HepG2 (cell line): ENCODE data around the gene CLNS1A. TPM values are rescaled to one million over a fixed set of nuclear protein-coding genes. Genes with fewer than 3 reads are reported as not detected.

Source experiments
- ATAC-seq: fragments of 200-7000 bp; cut with Tn5 transposase; 3 replicates; pipeline ENCODE4 v1.9.1; 2020; ENCODE audit warnings: mild to moderate bottlenecking, moderate library complexity
- BruUV-seq: library from RNA; stranded (reverse); fragments of 400-500 nt; replicated peaks from 2 replicates; lab custom pipeline; 2021; lab: Mats Ljungman, UMichigan
- CTCF ChIA-PET: fragments of 300-600 bp; formaldehyde crosslinking; extraction: SDS; loops from one replicate; lab custom pipeline; 2021; ENCODE audit warnings: low total read pairs, inconsistent platforms, low intra/inter-chr PET ratio; lab: Yijun Ruan, JAX
- POLR2A ChIA-PET: fragments of 350-600 bp; sonication (Branson Sonifier 250); formaldehyde crosslinking; loops from one replicate; lab custom pipeline; 2020; ENCODE audit warnings: antibody characterized with exemption, inconsistent platforms; lab: Yijun Ruan, JAX
- DNase-seq: peaks from one replicate; pipeline ENCODE4 v3.0.0-alpha.2; 2015; ENCODE audit warnings: low spot score
- FAIRE-seq: peaks from 3 replicates; lab custom pipeline; 2011; peaks lifted over from hg19 to GRCh38; lab: Jason Lieb, UNC
- H2AFZ ChIP-seq: one replicate; pipeline ENCODE4 v1.6.1; 2011; ENCODE audit warnings: low read length, inconsistent platforms
- H3K27ac ChIP-seq: fragments of 300-600 bp; 3 replicates; pipeline ENCODE4 v1.8.0; 2011; ENCODE audit warnings: mixed run types, mild to moderate bottlenecking, mixed read lengths, low read length, inconsistent platforms; ENCODE audit not compliant: insufficient read depth; ENCODE audit errors: extremely low read length
- H3K27me3 ChIP-seq, 2 experiments: fragments of 200-600 bp in 1 of 2; 2 replicates in 1 of 2; 3 replicates in 1 of 2; pipeline versions ENCODE4 v1.6.0 to v1.8.0; 2011; ENCODE audit warnings: low read length in 2 of 2, mild to moderate bottlenecking in 2 of 2, moderate library complexity in 2 of 2, inconsistent platforms in 1 of 2; ENCODE audit not compliant: insufficient read depth in 2 of 2, control insufficient read depth in 1 of 2
- H3K36me3 ChIP-seq, 2 experiments: fragments of 200-600 bp in 1 of 2; replicated peaks in 1 of 2; 2 replicates in 1 of 2; 3 replicates in 1 of 2; pipeline versions ENCODE4 v1.5.1 to v1.8.0; 2011; ENCODE audit warnings: low read length in 2 of 2, inconsistent platforms in 1 of 2; ENCODE audit not compliant: insufficient read depth in 2 of 2, control insufficient read depth in 1 of 2
- H3K4me1 ChIP-seq: 2 replicates; pipeline ENCODE4 v1.5.1; 2012; ENCODE audit warnings: low read length, inconsistent platforms; ENCODE audit not compliant: insufficient read depth
- H3K4me2 ChIP-seq: 2 replicates; pipeline ENCODE4 v1.6.0; 2011; ENCODE audit warnings: low read depth, low read length, inconsistent platforms
- H3K4me3 ChIP-seq, 3 experiments: fragments of 200-600 bp in 1 of 3; sonication (generic), shearing (Covaris generic) in 1 of 3; replicated peaks in 1 of 3; 2 replicates each; pipeline ENCODE4 v1.5.1; 2011 to 2016; ENCODE audit warnings: low read length in 3 of 3, inconsistent platforms in 2 of 3, low read depth in 2 of 3, mild to moderate bottlenecking in 2 of 3, control low read depth in 1 of 3, mixed read lengths in 1 of 3; ENCODE audit not compliant: insufficient read depth in 1 of 3
- H3K79me2 ChIP-seq: one replicate; pipeline ENCODE4 v1.6.1; 2011; ENCODE audit warnings: low read length, inconsistent platforms; ENCODE audit not compliant: insufficient read depth
- H3K9ac ChIP-seq: 2 replicates; pipeline ENCODE4 v1.6.0; 2011; ENCODE audit warnings: mild to moderate bottlenecking, low read depth, low read length, inconsistent platforms; ENCODE audit not compliant: insufficient read depth
- H3K9me3 ChIP-seq: 2 replicates; pipeline ENCODE4 v1.5.1; 2012; ENCODE audit warnings: mild to moderate bottlenecking, low read length
- H4K20me1 ChIP-seq: 2 replicates; pipeline ENCODE4 v1.6.0; 2011; ENCODE audit warnings: inconsistent platforms, mild to moderate bottlenecking, low read length, moderate library complexity; ENCODE audit not compliant: insufficient read depth
- ARID3A ChIP-seq: IDR thresholded peaks from 2 replicates; pipeline ENCODE4 v1.6.1; 2012; ENCODE audit warnings: low read depth, low read length, improper control_type of control experiment
- DR1 ChIP-seq: sonication (generic); formaldehyde crosslinking; IDR thresholded peaks from 2 replicates; pipeline ENCODE4 v1.8.0; 2021; ENCODE audit warnings: mild to moderate bottlenecking, missing genetic modification reagents, inconsistent platforms
- EP300 ChIP-seq, 3 experiments: sonication (generic) in 1 of 3; formaldehyde crosslinking in 1 of 3; IDR thresholded peaks; 2 replicates each; pipeline versions ENCODE4 v1.5.1 to v1.6.1; 2011 to 2020; ENCODE audit warnings: low read depth in 2 of 3, low read length in 2 of 3, borderline replicate concordance in 1 of 3, improper control_type of control experiment in 1 of 3, mild to moderate bottlenecking in 1 of 3, missing genetic modification reagents in 1 of 3, moderate library complexity in 1 of 3
- FOSL2 ChIP-seq: sonication (generic); formaldehyde crosslinking; IDR thresholded peaks from 2 replicates; pipeline ENCODE4 v1.4.0; 2020; ENCODE audit warnings: missing genetic modification reagents
- FOXA1 ChIP-seq, 2 experiments: fragments of 450-650 bp in 1 of 2; sonication (generic) in 1 of 2; formaldehyde crosslinking in 1 of 2; IDR thresholded peaks; 2 replicates each; pipeline versions ENCODE4 v1.4.0 to v1.6.1; 2016 to 2020; ENCODE audit warnings: missing genetic modification reagents in 1 of 2
- FOXA3 ChIP-seq: IDR thresholded peaks from 2 replicates; pipeline ENCODE4 v1.6.1; 2016; ENCODE audit warnings: missing genetic modification reagents, missing compliant biosample characterization
- FOXO1 ChIP-seq: sonication (generic); formaldehyde crosslinking; IDR thresholded peaks from 2 replicates; pipeline ENCODE4 v1.4.0; 2020; ENCODE audit warnings: missing genetic modification reagents
- FOXP1 ChIP-seq, 2 experiments: fragments of 450-650 bp in 1 of 2; IDR thresholded peaks; 2 replicates each; pipeline ENCODE4 v1.6.1; 2017 to 2018; ENCODE audit warnings: antibody characterized with exemption in 1 of 2
- KLF11 ChIP-seq: IDR thresholded peaks from 2 replicates; pipeline ENCODE4 v1.6.1; 2016; ENCODE audit warnings: missing compliant biosample characterization
- NCOA2 ChIP-seq: sonication (generic); formaldehyde crosslinking; IDR thresholded peaks from 2 replicates; pipeline ENCODE4 v1.8.0; 2022; ENCODE audit warnings: inconsistent platforms
- NONO ChIP-seq, 2 experiments: fragments of 450-650 bp in 1 of 2; sonication (generic) in 1 of 2; formaldehyde crosslinking in 1 of 2; IDR thresholded peaks in 1 of 2; conservative IDR thresholded peaks in 1 of 2; 2 replicates each; pipeline versions ENCODE4 v1.6.1 to v1.8.0; 2017 to 2022; ENCODE audit warnings: mild to moderate bottlenecking in 1 of 2, missing genetic modification reagents in 1 of 2, moderate library complexity in 1 of 2
- NR2F1 ChIP-seq, 2 experiments: fragments of 450-650 bp in 1 of 2; formaldehyde crosslinking in 1 of 2; IDR thresholded peaks; 2 replicates each; pipeline versions ENCODE4 v1.5.0 to v1.6.1; 2016 to 2020; ENCODE audit warnings: mild to moderate bottlenecking in 1 of 2, missing compliant biosample characterization in 1 of 2, missing genetic modification reagents in 1 of 2, moderate library complexity in 1 of 2
- NR2F2 ChIP-seq: IDR thresholded peaks from 2 replicates; pipeline ENCODE4 v1.6.1; 2012; ENCODE audit warnings: low read depth, inconsistent platforms, borderline replicate concordance
- RBM39 ChIP-seq: fragments of 200-400 bp; formaldehyde crosslinking; IDR thresholded peaks from one replicate; pipeline ENCODE4 v1.6.1; 2018; ENCODE audit warnings: antibody characterized with exemption, mild to moderate bottlenecking, low read depth, low read length; ENCODE audit not compliant: poor library complexity, severe bottlenecking
- SALL1 ChIP-seq: sonication (generic); formaldehyde crosslinking; IDR thresholded peaks from 2 replicates; pipeline ENCODE4 v1.8.0; 2022; ENCODE audit warnings: mild to moderate bottlenecking, missing genetic modification reagents
- SOX13 ChIP-seq, 3 experiments: fragments of 450-650 bp in 1 of 3; sonication (generic) in 1 of 3; formaldehyde crosslinking in 1 of 3; IDR thresholded peaks in 2 of 3; conservative IDR thresholded peaks in 1 of 3; 2 replicates each; pipeline versions ENCODE4 v1.5.0 to v1.6.1; 2016 to 2020; ENCODE audit warnings: antibody characterized with exemption in 1 of 3, mild to moderate bottlenecking in 1 of 3, missing compliant biosample characterization in 1 of 3, missing genetic modification reagents in 1 of 3, moderate library complexity in 1 of 3
- SOX5 ChIP-seq: IDR thresholded peaks from 2 replicates; pipeline ENCODE4 v1.6.1; 2016; ENCODE audit warnings: borderline replicate concordance
- TEAD3 ChIP-seq: optimal IDR thresholded peaks from 2 replicates; pipeline ENCODE3; 2016; ENCODE audit warnings: borderline replicate concordance
- ZNF501 ChIP-seq: sonication (generic); formaldehyde crosslinking; IDR thresholded peaks from 2 replicates; pipeline ENCODE4 v1.5.1; 2020; ENCODE audit warnings: mild to moderate bottlenecking, moderate library complexity, missing genetic modification reagents
- ZNF614 ChIP-seq: IDR thresholded peaks from 2 replicates; pipeline ENCODE4 v1.6.1; 2018; ENCODE audit warnings: missing biosample characterization, missing genetic modification reagents, inconsistent platforms, borderline replicate concordance
- WGBS: methylation state at CpG from one replicate; pipeline ENCODE4 v1.1.6; 2017; ENCODE audit warnings: low lambda C conversion rate; 5-methylcytosine and 5-hydroxymethylcytosine counted together
- in situ Hi-C: cut with HindIII; loops from 2 replicates; pipeline ENCODE4 v1.10.0; 2017; ENCODE audit warnings: low pct_unique_long_range_greater_than_20kb; ENCODE audit not compliant: extremely low pct_ligation_motif_present
- intact Hi-C: fragments of 100-400 bp; cut with micrococcal nuclease; formaldehyde crosslinking; loops from one replicate; pipeline ENCODE4 v1.10.0; 2022; ENCODE audit not compliant: unreplicated experiment
- polyA plus RNA-seq, 8 experiments: library from polyadenylated mRNA; depleted of rRNA in 3 of 8; stranded (reverse) in 7 of 8; unstranded in 1 of 8; fragments of >200 nt; fragmentation: Illumina TruSeq in 4 of 8; extraction: Trizol in 4 of 8; gene quantifications; 2 replicates each; pipeline versions ENCODE4 v1.2.1 to v1.2.3, GENCODE V29; 2011 to 2016; ENCODE audit warnings: low read depth in 4 of 8, missing spikeins in 1 of 8, mixed read lengths in 1 of 8; ENCODE audit not compliant: insufficient read depth in 1 of 8
- total RNA-seq, 5 experiments: library from RNA; depleted of rRNA; stranded (reverse); fragments of >200 nt; fragmentation: Illumina TruSeq; extraction: Trizol; gene quantifications; 2 replicates each; pipeline ENCODE4 v1.2.3, GENCODE V29; 2016; ENCODE audit warnings: low read depth in 1 of 5

Gene CLNS1A
- total and polyA plus RNA-seq, 2 of the 13 experiments (the other 11 are each of a cell fraction or from before 2014, with no cell fraction given), result 158 to 219 TPM

- Histone ChIP-seq H4K20me1 (no peaks in the 10 kb centered on the region), H3K4me3 (no peak overlapping the region), H3K4me1 (peaks cover 14% of the 10 kb centered on the region), H3K9ac (no peak overlapping the region), H3K36me3 (peaks cover 8 to 57% of the 10 kb centered on the region in 2 experiments), H3K9me3 (no peaks in the 10 kb centered on the region), H3K27ac (no peak overlapping the region), H3K4me2 (no peak overlapping the region), H3K27me3 (no peaks in the 10 kb centered on the region), H3K79me2 (no peaks in the 10 kb centered on the region), H2AFZ (no peak overlapping the region)
- intact Hi-C loops (no loop called here), in situ Hi-C loops (no loop called here)
- WGBS, result 88% methylated on average over 2 of the region's 2 CpGs
- CTCF ChIA-PET, result no interaction called here
- POLR2A ChIA-PET, result no interaction called here
- DNase-seq (peak; percentile 76), ATAC-seq (peak; percentile 69), FAIRE-seq (no peak)
- no TSS peak for BruUV-seq
- peak; percentile 71 for TF ChIP-seq FOSL2 (CRISPR knock-in tag)
- TF ChIP-seq NONO (IDR thresholded peaks at IDR 0.05), result no peak
- TF ChIP-seq NONO (CRISPR knock-in tag; conservative IDR thresholded peaks at IDR 0.05), result no peak
- TF ChIP-seq DR1 (CRISPR knock-in tag), result no peak
- no peak for TF ChIP-seq NR2F1 (CRISPR knock-in tag; IDR thresholded peaks at IDR 0.05)
- peak; percentile 11 for TF ChIP-seq TEAD3 (CRISPR knock-in tag)
- peak; percentile 70 for TF ChIP-seq FOXA3 (CRISPR knock-in tag)
- peak; percentile 39; the same call in 1 of the 2 replicates for TF ChIP-seq ZNF614 (CRISPR knock-in tag)
- no peak for TF ChIP-seq SOX13 (IDR thresholded peaks at IDR 0.05)
- peak in 1 of 2 experiments; percentile 79; a peak in 2 of 4 replicates for TF ChIP-seq SOX13 (CRISPR knock-in tag; conservative IDR thresholded peaks at IDR 0.05 in 1 of 2, IDR thresholded peaks at IDR 0.05 in 1 of 2)
- no peak for TF ChIP-seq NR2F2
- peak in 1 of 2 experiments; percentile 28; a peak in 1 of 4 replicates for TF ChIP-seq EP300 (IDR thresholded peaks at IDR 0.05; ENCODE audit: low read depth in 2 of 2, low read length in 2 of 2)
- TF ChIP-seq EP300 (CRISPR knock-in tag; IDR thresholded peaks at IDR 0.05; ENCODE audit: borderline replicate concordance), result no peak
- TF ChIP-seq FOXA1 (IDR thresholded peaks at IDR 0.05), result 0 out of 2 replicates have a peak, but pooled peaks have one; percentile 13
- TF ChIP-seq FOXA1 (CRISPR knock-in tag; IDR thresholded peaks at IDR 0.05), result peak; percentile 24; the same call in 1 of the 2 replicates
- no peak for TF ChIP-seq FOXP1 (IDR thresholded peaks at IDR 0.05)
- 0 out of 2 replicates have a peak, but pooled peaks have one; percentile 14 for TF ChIP-seq FOXP1 (CRISPR knock-in tag; IDR thresholded peaks at IDR 0.05)
- TF ChIP-seq NCOA2 (CRISPR knock-in tag), result 0 out of 2 replicates have a peak, but pooled peaks have one; percentile 41
- 0 out of 2 replicates have a peak, but pooled peaks have one; percentile 39 for TF ChIP-seq ARID3A
- TF ChIP-seq RBM39, result no peak
- peak; percentile 65; the same call in 1 of the 2 replicates for TF ChIP-seq SOX5 (CRISPR knock-in tag)
- peak; percentile 33; the same call in 1 of the 2 replicates for TF ChIP-seq FOXO1 (CRISPR knock-in tag)
- TF ChIP-seq SALL1 (CRISPR knock-in tag), result peak; percentile 43; the same call in 1 of the 2 replicates
- no peak for TF ChIP-seq ZNF501
- TF ChIP-seq KLF11, result no peak
Observed at GRCh38 chr11:77669848-77670511, 32.4 kb upstream of the CLNS1A start.
